Endothelial cell of umbilical vein (primary cell): Measurements from ENCODE around the gene ACP2. TPM values are rescaled to one million over a fixed set of nuclear protein-coding genes. Genes with fewer than 3 reads are reported as not detected.

ENCODE experiments used
- BruUV-seq: library from RNA; stranded (reverse); fragments of 400-500 nt; replicated peaks from 2 replicates; lab custom pipeline; 2021; lab: Mats Ljungman, UMichigan
- CTCF ChIA-PET: fragments of 300-600, 350-600 bp; sonication (Branson Sonifier 250); formaldehyde crosslinking; loops from one replicate; lab custom pipeline; 2021; ENCODE audit warnings: antibody characterized with exemption, inconsistent platforms; lab: Charles Lee
- POLR2A ChIA-PET: fragments of 300-600, 350-600 bp; sonication (Branson Sonifier 250); formaldehyde crosslinking; loops from one replicate; lab custom pipeline; 2021; ENCODE audit warnings: antibody characterized with exemption, inconsistent platforms; lab: Charles Lee
- DNase-seq: peaks from one replicate; pipeline ENCODE4 v3.0.0-alpha.2; 2011; ENCODE audit warnings: low read depth, low spot score
- FAIRE-seq: peaks from 2 replicates; lab custom pipeline; 2011; peaks lifted over from hg19 to GRCh38; lab: Jason Lieb, UNC
- H2AFZ ChIP-seq: 2 replicates; pipeline ENCODE4 v1.6.0; 2012; ENCODE audit warnings: low read depth, low read length, control low read depth, inconsistent platforms
- H3K27ac ChIP-seq: 2 replicates; pipeline ENCODE4 v1.5.1; 2011; ENCODE audit warnings: low read depth, mild to moderate bottlenecking, control low read depth, low read length, moderate library complexity; ENCODE audit not compliant: insufficient read depth
- H3K27me3 ChIP-seq, 2 experiments: 2 replicates each; pipeline versions ENCODE4 v1.6.0 to v1.6.1; 2011; ENCODE audit warnings: low read length in 2 of 2, mixed read lengths in 1 of 2; ENCODE audit not compliant: control insufficient read depth in 2 of 2, insufficient read depth in 2 of 2
- H3K36me3 ChIP-seq, 2 experiments: 2 replicates in 1 of 2; 3 replicates in 1 of 2; pipeline ENCODE4 v1.5.1; 2011; ENCODE audit warnings: low read length in 2 of 2, mild to moderate bottlenecking in 1 of 2, moderate library complexity in 1 of 2; ENCODE audit not compliant: control insufficient read depth in 2 of 2, insufficient read depth in 2 of 2; ENCODE audit errors: extremely low read depth in 1 of 2
- H3K4me1 ChIP-seq: 3 replicates; pipeline ENCODE4 v1.5.1; 2011; ENCODE audit warnings: mild to moderate bottlenecking, low read length; ENCODE audit not compliant: control insufficient read depth, insufficient read depth; ENCODE audit errors: extremely low read depth
- H3K4me2 ChIP-seq: 2 replicates; pipeline ENCODE4 v1.6.1; 2011; ENCODE audit warnings: low read length, control low read depth, mixed read lengths; ENCODE audit not compliant: insufficient read depth
- H3K4me3 ChIP-seq, 3 experiments: fragments of 200-600 bp in 1 of 3; sonication (generic), shearing (Covaris generic) in 1 of 3; replicated peaks in 1 of 3; 2 replicates each; pipeline ENCODE4 v1.5.1; 2011 to 2016; ENCODE audit warnings: control low read depth in 3 of 3, low read length in 3 of 3, mild to moderate bottlenecking in 2 of 3, inconsistent platforms in 1 of 3, low read depth in 1 of 3, moderate library complexity in 1 of 3; ENCODE audit not compliant: insufficient read depth in 1 of 3
- H3K79me2 ChIP-seq: 2 replicates; pipeline ENCODE4 v1.6.0; 2012; ENCODE audit warnings: low read length, inconsistent platforms; ENCODE audit not compliant: control insufficient read depth, insufficient read depth
- H3K9ac ChIP-seq: replicated peaks from 2 replicates; pipeline ENCODE3; 2011; ENCODE audit warnings: low read length, control low read depth; ENCODE audit not compliant: insufficient read depth; ENCODE audit errors: extremely low read depth
- H3K9me1 ChIP-seq: replicated peaks from 3 replicates; pipeline ENCODE4 v1.6.0; 2011; ENCODE audit warnings: mild to moderate bottlenecking, low read length; ENCODE audit not compliant: control insufficient read depth, insufficient read depth; ENCODE audit errors: extremely low read depth
- H3K9me3 ChIP-seq: replicated peaks from 2 replicates; pipeline ENCODE4 v1.5.1; 2012; ENCODE audit warnings: low read length, inconsistent platforms; ENCODE audit not compliant: control insufficient read depth, insufficient read depth
- H4K20me1 ChIP-seq: replicated peaks from 2 replicates; pipeline ENCODE3; 2011; ENCODE audit warnings: mild to moderate bottlenecking, low read length; ENCODE audit not compliant: control insufficient read depth, insufficient read depth; ENCODE audit errors: extremely low read depth
- CTCF ChIP-seq, 2 donors: IDR thresholded peaks; 1 replicate in 1 of 2; 2 replicates in 1 of 2; pipeline ENCODE4 v1.5.1; 2011; ENCODE audit warnings: low read length in 2 of 2, mild to moderate bottlenecking in 2 of 2, moderate library complexity in 2 of 2, control low read depth in 1 of 2, inconsistent platforms in 1 of 2, low read depth in 1 of 2; ENCODE audit not compliant: insufficient read depth in 1 of 2; ENCODE audit errors: extremely low read depth in 1 of 2
- EZH2 ChIP-seq: IDR thresholded peaks from 2 replicates; pipeline ENCODE4 v1.6.1; 2012; ENCODE audit warnings: borderline replicate concordance, low read depth, mild to moderate bottlenecking, moderate library complexity, low read length, inconsistent platforms; ENCODE audit not compliant: severe bottlenecking
- FOS ChIP-seq: IDR thresholded peaks from 2 replicates; pipeline ENCODE4 v1.6.1; 2011; ENCODE audit warnings: mild to moderate bottlenecking, low read length, moderate library complexity, borderline replicate concordance; ENCODE audit not compliant: insufficient read depth
- GATA2 ChIP-seq: IDR thresholded peaks from 2 replicates; pipeline ENCODE4 v1.7.0; 2011; ENCODE audit warnings: low read depth, mild to moderate bottlenecking, moderate library complexity, mixed read lengths, low read length; ENCODE audit not compliant: insufficient read length, insufficient read depth
- JUN ChIP-seq: IDR thresholded peaks from 2 replicates; pipeline ENCODE4 v1.6.1; 2011; ENCODE audit warnings: borderline replicate concordance, low read depth; ENCODE audit not compliant: insufficient read length, insufficient read depth
- MYC ChIP-seq: IDR thresholded peaks from one replicate; pipeline ENCODE4 v1.6.1; 2011; ENCODE audit warnings: mild to moderate bottlenecking, low read depth, low read length
- POLR2A ChIP-seq: IDR thresholded peaks from 2 replicates; pipeline ENCODE4 v1.6.1; 2012; ENCODE audit warnings: low read depth, mild to moderate bottlenecking, control low read depth, low read length
- POLR2AphosphoS5 ChIP-seq: IDR thresholded peaks from 2 replicates; pipeline ENCODE4 v1.6.1; 2012; ENCODE audit warnings: low read depth, mild to moderate bottlenecking, control low read depth, low read length, moderate library complexity; ENCODE audit not compliant: insufficient read depth
- dilution Hi-C: fragments of 300-500 bp; cut with MboI; formaldehyde crosslinking; loops from one replicate; pipeline ENCODE4 v1.15.0; 2019; ENCODE audit warnings: low sequenced_read_pairs; ENCODE audit not compliant: extremely low pct_ligation_motif_present
- intact Hi-C: fragments of 100-400 bp; cut with micrococcal nuclease; formaldehyde crosslinking; loops from one replicate; pipeline ENCODE4 v1.10.0; 2022
- polyA plus RNA-seq, 4 experiments: library from polyadenylated mRNA; depleted of rRNA in 3 of 4; stranded (reverse) in 3 of 4; unstranded in 1 of 4; fragments of >200 nt; gene quantifications; 2 replicates each; pipeline versions ENCODE4 v1.2.1 to v1.2.3, GENCODE V29; 2011 to 2012; ENCODE audit warnings: missing spikeins in 1 of 4
- total RNA-seq: library from RNA; stranded (reverse); gene quantifications from 2 replicates; pipeline ENCODE4 v1.2.3, GENCODE V29; 2021

ACP2 gene
- total and polyA plus RNA-seq, 2 donors (not counting 3 experiments of a cell fraction or from before 2014, with no cell fraction given): 35.6 to 49.2 TPM

- Histone ChIP-seq H3K27me3 (no peaks in the 10 kb centered on the region), H3K4me1 (no peaks in the 10 kb centered on the region), H3K4me2 (no peak overlapping the region), H2AFZ (no peak overlapping the region), H3K4me3 (no peak overlapping the region), H3K36me3 (peaks cover 32 to 61% of the 10 kb centered on the region in 2 experiments), H3K79me2 (no peaks in the 10 kb centered on the region), H3K9ac (no peak overlapping the region), H3K9me1 (no peaks in the 10 kb centered on the region), H3K9me3 (no peaks in the 10 kb centered on the region), H4K20me1 (no peaks in the 10 kb centered on the region), H3K27ac (no peak overlapping the region)
- CTCF ChIA-PET: interaction anchor here (1.0 kb wide), 1 partner anchor 65 kb away, joined by 3 read pairs; no protein-coding TSS in a partner anchor
- FAIRE-seq (no peak), DNase-seq (no peak)
- dilution Hi-C loops: no loop called here
- no TSS peak for BruUV-seq
- intact Hi-C loops: no loop called here
- TF ChIP-seq MYC (no peak), FOS (no peak)
- POLR2A ChIA-PET: no interaction called here
Observed at GRCh38 chr11:47289856-47290255, 41.2 kb upstream of the ACP2 start.

- H2AFZ ChIP-seq: no peak overlapping the region
Observed at GRCh38 chr11:47288066-47288465, 39.5 kb upstream of the ACP2 start.

More at GRCh38 chr11:47288066-47288465, 39.5 kb upstream of the ACP2 start:
- POLR2A ChIA-PET: interaction anchor here (0.6 kb wide), 1 partner anchor 17 kb away, joined by 3 read pairs; no protein-coding TSS in a partner anchor
- Histone ChIP-seq H3K4me1 (no peaks in the 10 kb centered on the region), H4K20me1 (no peaks in the 10 kb centered on the region), H3K4me2 (no peak overlapping the region), H3K79me2 (no peaks in the 10 kb centered on the region), H3K36me3 (peaks cover 34 to 67% of the 10 kb centered on the region in 2 experiments), H3K27me3 (no peaks in the 10 kb centered on the region), H3K4me3 (no peak overlapping the region), H3K27ac (no peak overlapping the region), H3K9me3 (no peaks in the 10 kb centered on the region), H3K9ac (no peak overlapping the region), H3K9me1 (no peaks in the 10 kb centered on the region)
- CTCF ChIA-PET: interaction anchor here (1.0 kb wide), 1 partner anchor 67 kb away, joined by 3 read pairs; no protein-coding TSS in a partner anchor
- no TSS peak for BruUV-seq
- dilution Hi-C loops (no loop called here), intact Hi-C loops (no loop called here)
- TF ChIP-seq JUN (no peak), POLR2AphosphoS5 (no peak), CTCF (IDR thresholded peaks at IDR 0.05; ENCODE audit: extremely low read depth in 1 of 2, insufficient read depth in 1 of 2, low read depth in 1 of 2, low read length in 2 of 2) (no peak), EZH2 (no peak), FOS (no peak), POLR2A (no peak), GATA2 (no peak)
- DNase-seq (no peak), FAIRE-seq (no peak)
